Loucy (cell line): ENCODE data around the gene CDR2L.

Experiments
- H2AFZ ChIP-seq: fragments of 200-600 bp; sonication (generic); 2 replicates; pipeline ENCODE4 v1.6.0; 2016; ENCODE audit warnings: antibody characterized with exemption, mild to moderate bottlenecking, low read length, moderate library complexity
- H3F3A ChIP-seq: fragments of 200-600 bp; 2 replicates; pipeline ENCODE4 v1.6.0; 2016; ENCODE audit warnings: antibody characterized with exemption, low read depth, mild to moderate bottlenecking
- H3K27me3 ChIP-seq: fragments of 200-600 bp; sonication (generic); 2 replicates; pipeline ENCODE4 v1.6.1; 2014; ENCODE audit warnings: low read length, mild to moderate bottlenecking; ENCODE audit not compliant: insufficient read depth, poor library complexity, severe bottlenecking
- H3K36me3 ChIP-seq: fragments of 200-600 bp; sonication (generic); 2 replicates; pipeline ENCODE4 v1.6.1; 2016; ENCODE audit warnings: low read length; ENCODE audit not compliant: insufficient read depth
- H3K4me1 ChIP-seq: fragments of 200-600 bp; sonication (generic); 2 replicates; pipeline ENCODE4 v1.5.1; 2014; ENCODE audit warnings: low read length, mild to moderate bottlenecking; ENCODE audit not compliant: insufficient read depth, poor library complexity, severe bottlenecking
- H3K4me2 ChIP-seq: fragments of 200-600 bp; sonication (generic); 2 replicates; pipeline ENCODE4 v1.6.0; 2014; ENCODE audit warnings: antibody characterized with exemption, low read length, low read depth, mild to moderate bottlenecking; ENCODE audit not compliant: poor library complexity, severe bottlenecking
- H3K4me3 ChIP-seq: fragments of 200-600 bp; sonication (generic); 2 replicates; pipeline ENCODE4 v1.5.1; 2014; ENCODE audit warnings: low read length, mild to moderate bottlenecking, mixed read lengths; ENCODE audit not compliant: poor library complexity, severe bottlenecking
- H3K79me2 ChIP-seq: fragments of 200-600 bp; sonication (generic); 2 replicates; pipeline ENCODE4 v1.6.1; 2014; ENCODE audit warnings: low read length; ENCODE audit not compliant: insufficient read depth
- H3K9ac ChIP-seq: fragments of 200-600 bp; sonication (generic); 2 replicates; pipeline ENCODE4 v1.6.0; 2014; ENCODE audit warnings: mild to moderate bottlenecking, low read depth, low read length, moderate library complexity; ENCODE audit not compliant: poor library complexity, severe bottlenecking
- H3K9me2 ChIP-seq: fragments of 200-600 bp; sonication (generic); replicated peaks from 2 replicates; pipeline ENCODE4 v1.6.1; 2016; ENCODE audit warnings: low read depth, low read length, mixed read lengths
- H3K9me3 ChIP-seq: fragments of 200-600 bp; sonication (generic); 2 replicates; pipeline ENCODE4 v1.6.1; 2014; ENCODE audit warnings: mild to moderate bottlenecking, antibody characterized with exemption, low read length, low read depth; ENCODE audit not compliant: insufficient read depth
- H4K20me1 ChIP-seq: fragments of 200-600 bp; sonication (generic); 2 replicates; pipeline ENCODE4 v1.6.0; 2014; ENCODE audit warnings: antibody characterized with exemption, low read length, mild to moderate bottlenecking; ENCODE audit not compliant: insufficient read depth, poor library complexity, severe bottlenecking
- CTCF ChIP-seq: fragments of 200-600 bp; sonication (generic); conservative IDR thresholded peaks from 2 replicates; pipeline ENCODE4 v1.5.1; 2014; ENCODE audit warnings: mild to moderate bottlenecking, antibody characterized with exemption, low read length
- EZH2phosphoT487 ChIP-seq: fragments of 200-600 bp; IDR thresholded peaks from 2 replicates; pipeline ENCODE4 v1.6.1; 2018; ENCODE audit warnings: antibody characterized with exemption, mild to moderate bottlenecking, moderate library complexity, borderline replicate concordance

The CDR2L gene

GRCh38 chr17:74962622-74963394, 24.6 kb upstream of the CDR2L start:
- no peaks in the 10 kb centered on the region for H3F3A ChIP-seq
- H3K9ac ChIP-seq: no peak overlapping the region
- no peaks in the 10 kb centered on the region for H3K27me3 ChIP-seq
- no peak overlapping the region for H3K4me2 ChIP-seq
- H3K4me1 ChIP-seq: peaks cover 7% of the 10 kb centered on the region
- no peak for TF ChIP-seq CTCF
- no peak for TF ChIP-seq EZH2phosphoT487
- H3K9me3 ChIP-seq: no peaks in the 10 kb centered on the region
- no peaks in the 10 kb centered on the region for H3K9me2 ChIP-seq
- H4K20me1 ChIP-seq: no peaks in the 10 kb centered on the region
- no peak overlapping the region for H3K4me3 ChIP-seq
- H2AFZ ChIP-seq: no peak overlapping the region
- no peaks in the 10 kb centered on the region for H3K36me3 ChIP-seq
- no peaks in the 10 kb centered on the region for H3K79me2 ChIP-seq

DNA sequence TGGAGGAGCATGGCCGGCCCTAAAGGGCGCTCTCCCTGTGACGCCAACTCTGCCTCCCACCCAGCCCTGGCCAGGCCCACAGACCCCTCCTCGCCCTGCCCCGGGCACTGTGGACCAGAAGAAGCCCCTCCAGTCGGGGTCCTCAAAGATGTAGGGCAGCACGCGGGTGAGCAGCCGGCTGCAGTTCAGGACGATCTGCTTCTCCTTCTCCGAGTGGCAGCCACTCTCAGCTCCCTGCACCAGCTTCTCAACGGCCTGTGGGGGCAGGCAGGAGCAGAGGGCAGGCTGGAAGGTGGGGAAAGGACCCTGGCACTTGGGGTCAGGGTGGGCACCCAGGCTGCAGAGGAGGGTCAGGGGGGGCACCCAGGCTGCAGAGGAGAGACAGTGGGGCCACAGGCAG, 23.8 kb upstream of the CDR2L start:
- Histone ChIP-seq H2AFZ (no peak overlapping the region), H3K4me3 (no peak overlapping the region), H4K20me1 (no peaks in the 10 kb centered on the region), H3K9me3 (no peaks in the 10 kb centered on the region), H3F3A (no peaks in the 10 kb centered on the region), H3K27me3 (no peaks in the 10 kb centered on the region), H3K36me3 (no peaks in the 10 kb centered on the region), H3K9me2 (no peaks in the 10 kb centered on the region), H3K9ac (no peak overlapping the region), H3K4me2 (no peak overlapping the region), H3K79me2 (no peaks in the 10 kb centered on the region), H3K4me1 (peaks cover 7% of the 10 kb centered on the region)
- TF ChIP-seq CTCF: peak; percentile 33
- TF ChIP-seq EZH2phosphoT487: no peak

- Histone ChIP-seq H4K20me1 (no peaks in the 10 kb centered on the region), H3K4me2 (no peak overlapping the region), H3K4me1 (peaks cover 7% of the 10 kb centered on the region), H3K9ac (no peak overlapping the region), H3K9me2 (no peaks in the 10 kb centered on the region), H2AFZ (no peak overlapping the region), H3K4me3 (no peak overlapping the region), H3K9me3 (no peaks in the 10 kb centered on the region), H3K27me3 (no peaks in the 10 kb centered on the region), H3K79me2 (no peaks in the 10 kb centered on the region), H3K36me3 (no peaks in the 10 kb centered on the region), H3F3A (no peaks in the 10 kb centered on the region)
- TF ChIP-seq CTCF (no peak), EZH2phosphoT487 (no peak)
Measured at GRCh38 chr17:74964246-74964761, 23.1 kb upstream of the CDR2L start.
